PC-9 (cell line): ENCODE data around the gene ARHGAP26.

Experiments used
- EZH2 ChIP-seq: fragments of 200-600 bp; sonication (generic); IDR thresholded peaks from 2 replicates; pipeline ENCODE4 v1.8.0; 2017; ENCODE audit warnings: antibody characterized with exemption, low read depth
- TF ChIP-seq, protein P1 (sequence below): fragments of 200-600 bp; sonication (generic); conservative IDR thresholded peaks from 2 replicates; pipeline ENCODE4 v1.6.1; 2017; ENCODE audit warnings: mixed run types, antibody characterized with exemption, mild to moderate bottlenecking, moderate library complexity

DNA sequence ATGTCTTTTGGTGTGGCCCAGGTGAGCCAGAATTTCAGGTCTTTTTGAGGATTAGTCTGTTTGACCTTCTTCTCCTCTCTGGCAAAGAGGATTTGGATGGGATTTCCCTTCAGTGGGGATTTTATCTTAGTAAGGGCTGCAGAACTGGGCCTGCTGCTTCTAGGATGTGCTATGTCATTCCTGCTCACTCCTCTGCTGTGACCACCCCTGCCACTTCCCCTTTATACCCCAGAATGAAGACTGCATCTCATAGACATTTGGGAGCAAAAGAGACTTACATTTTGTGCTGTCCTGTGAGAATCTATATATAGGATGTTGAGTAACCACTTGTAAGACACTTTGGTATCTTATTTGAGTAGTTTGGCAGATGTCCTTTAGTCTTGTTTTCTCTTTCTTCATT lies 76.2 kb downstream of the ARHGAP26 start:
- TF ChIP-seq, protein P1, sequence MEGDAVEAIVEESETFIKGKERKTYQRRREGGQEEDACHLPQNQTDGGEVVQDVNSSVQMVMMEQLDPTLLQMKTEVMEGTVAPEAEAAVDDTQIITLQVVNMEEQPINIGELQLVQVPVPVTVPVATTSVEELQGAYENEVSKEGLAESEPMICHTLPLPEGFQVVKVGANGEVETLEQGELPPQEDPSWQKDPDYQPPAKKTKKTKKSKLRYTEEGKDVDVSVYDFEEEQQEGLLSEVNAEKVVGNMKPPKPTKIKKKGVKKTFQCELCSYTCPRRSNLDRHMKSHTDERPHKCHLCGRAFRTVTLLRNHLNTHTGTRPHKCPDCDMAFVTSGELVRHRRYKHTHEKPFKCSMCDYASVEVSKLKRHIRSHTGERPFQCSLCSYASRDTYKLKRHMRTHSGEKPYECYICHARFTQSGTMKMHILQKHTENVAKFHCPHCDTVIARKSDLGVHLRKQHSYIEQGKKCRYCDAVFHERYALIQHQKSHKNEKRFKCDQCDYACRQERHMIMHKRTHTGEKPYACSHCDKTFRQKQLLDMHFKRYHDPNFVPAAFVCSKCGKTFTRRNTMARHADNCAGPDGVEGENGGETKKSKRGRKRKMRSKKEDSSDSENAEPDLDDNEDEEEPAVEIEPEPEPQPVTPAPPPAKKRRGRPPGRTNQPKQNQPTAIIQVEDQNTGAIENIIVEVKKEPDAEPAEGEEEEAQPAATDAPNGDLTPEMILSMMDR, result no peak
- TF ChIP-seq EZH2, result no peak
